Fibroblast of skin of right biceps (primary cell): ENCODE results near the gene ADM2.

Source experiments
- DNase-seq: peaks from one replicate; pipeline ENCODE4 v3.0.0-alpha.2; 2013

ADM2 gene

DNA sequence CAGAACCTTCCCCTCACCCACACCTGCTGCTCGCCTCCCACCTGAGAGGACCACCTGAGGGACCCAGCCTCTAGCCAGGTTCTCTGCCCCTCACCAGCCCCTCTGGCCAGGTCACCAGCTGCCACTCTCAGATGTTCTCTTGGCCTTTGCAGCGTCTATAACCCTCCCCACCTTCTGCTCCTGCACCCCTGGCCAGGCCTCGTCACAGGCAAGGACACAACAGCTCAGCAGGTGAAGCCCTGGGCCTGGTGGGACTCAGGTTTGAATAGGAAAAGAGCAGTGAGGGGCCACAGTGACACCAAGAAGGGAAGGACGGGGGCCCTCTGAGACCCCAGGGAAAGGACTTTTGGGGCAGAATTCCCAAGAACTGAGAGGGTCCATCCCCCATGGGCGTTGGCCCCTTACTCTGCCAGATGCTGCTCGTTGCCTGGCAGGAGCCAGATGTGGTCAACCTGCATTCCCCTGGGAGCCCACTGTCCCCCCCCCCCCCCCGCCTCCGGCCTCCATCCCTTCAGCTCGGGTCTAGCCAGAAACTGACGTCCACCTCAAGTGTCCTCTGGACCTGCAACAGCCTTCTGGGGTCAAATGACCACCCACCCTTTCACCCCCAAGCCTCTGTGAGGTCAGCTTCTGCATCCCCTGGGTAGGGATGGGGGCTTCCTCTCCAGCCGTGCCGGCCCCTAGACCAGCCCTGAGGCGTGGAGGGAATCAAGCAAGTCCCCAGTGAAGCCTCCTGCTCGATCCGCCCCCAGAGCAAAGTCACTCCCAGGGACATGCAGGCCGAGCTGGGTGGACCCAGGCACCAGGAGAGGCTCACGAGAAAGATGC is 35.2 kb upstream of the ADM2 start:
- no peak for DNase-seq

DNA sequence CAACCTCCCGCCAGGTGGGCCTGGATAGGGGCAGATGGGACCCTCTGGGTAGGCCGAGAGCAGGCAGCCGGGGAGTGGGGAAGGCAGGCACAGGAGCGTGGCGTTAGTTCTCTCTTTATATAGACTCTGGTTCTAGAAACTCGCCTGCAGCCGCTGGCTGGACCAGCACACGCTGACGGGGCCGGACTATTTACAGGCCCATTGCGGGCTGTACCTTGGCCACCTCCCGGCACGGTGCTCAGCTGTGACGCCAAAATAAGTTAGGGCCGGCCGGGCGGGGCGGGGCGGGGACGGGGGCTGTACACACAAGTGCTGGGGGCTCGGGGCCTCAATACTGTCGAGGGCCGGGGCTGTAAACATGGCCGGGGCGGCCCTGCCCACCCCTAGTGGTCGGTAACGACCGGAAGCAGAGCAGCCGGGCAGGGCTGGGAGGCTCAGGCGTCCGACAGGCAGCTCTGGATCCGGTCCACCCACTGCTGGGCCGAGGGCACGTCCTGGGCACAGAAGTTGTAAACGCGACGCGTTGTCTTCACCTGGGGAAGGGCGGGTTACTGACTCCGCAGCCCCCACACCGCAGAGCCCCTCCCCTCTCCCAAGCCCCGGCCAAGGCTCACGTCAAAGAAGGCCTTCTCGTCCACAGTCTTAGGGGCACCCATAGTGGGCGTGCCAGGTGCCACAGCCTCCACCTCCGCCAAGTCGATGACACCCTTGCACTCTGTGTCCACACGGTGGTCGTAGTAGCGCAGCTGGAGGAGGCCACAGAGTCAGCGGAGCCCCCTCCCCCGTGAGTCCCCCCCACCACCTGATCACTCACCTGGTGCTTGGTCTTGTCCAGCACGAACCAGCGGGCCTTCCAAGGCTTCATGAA is 34.4 kb upstream of the ADM2 start:
- DNase-seq: no peak

DNA sequence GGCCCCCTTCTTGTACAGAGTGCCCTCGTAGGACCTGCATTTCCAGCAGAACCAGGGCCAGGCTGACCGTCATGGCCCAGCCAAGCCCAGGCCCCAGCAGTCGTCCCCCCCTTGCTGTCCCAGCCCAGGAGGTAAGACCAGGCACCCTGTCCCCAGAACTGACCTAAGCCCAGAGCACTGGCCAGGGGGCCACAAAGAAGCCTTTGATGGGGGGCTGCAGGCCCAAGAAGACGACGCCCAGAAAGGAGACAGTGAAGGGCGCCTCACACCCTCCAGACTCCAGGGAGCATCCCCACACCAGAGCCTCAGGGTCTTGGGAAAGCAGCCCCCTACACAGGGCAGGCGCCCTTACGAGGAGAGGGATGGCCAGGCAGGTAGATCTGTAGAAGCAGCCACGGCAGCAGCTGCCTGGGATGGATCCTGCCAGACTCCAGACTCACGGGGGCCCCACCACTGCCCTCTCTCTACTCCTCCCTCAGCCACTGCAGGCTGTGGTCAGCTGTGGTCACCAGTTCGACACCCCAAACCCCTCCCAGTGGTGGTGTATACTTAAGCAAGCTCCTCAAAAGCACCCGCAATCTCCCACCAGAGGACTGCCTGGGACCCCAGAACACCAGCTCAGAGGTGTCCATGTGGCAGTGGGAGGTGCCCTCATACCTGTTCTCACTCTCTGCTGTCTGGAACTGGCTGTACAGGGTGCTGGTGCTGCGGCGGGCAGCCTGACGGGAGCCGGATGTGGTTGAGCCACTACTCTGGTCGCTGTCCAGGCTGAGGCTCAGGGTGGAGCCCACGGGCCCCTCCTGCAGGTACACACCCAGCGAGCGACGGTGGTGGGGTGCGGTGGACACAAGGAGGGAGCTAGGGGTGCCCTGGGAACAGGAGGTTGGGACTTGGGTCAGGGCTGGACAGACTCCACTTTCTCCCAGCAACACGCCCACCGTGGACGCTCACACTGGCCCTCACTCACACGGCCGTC is 33.5 kb upstream of the ADM2 start:
- no peak for DNase-seq

DNA sequence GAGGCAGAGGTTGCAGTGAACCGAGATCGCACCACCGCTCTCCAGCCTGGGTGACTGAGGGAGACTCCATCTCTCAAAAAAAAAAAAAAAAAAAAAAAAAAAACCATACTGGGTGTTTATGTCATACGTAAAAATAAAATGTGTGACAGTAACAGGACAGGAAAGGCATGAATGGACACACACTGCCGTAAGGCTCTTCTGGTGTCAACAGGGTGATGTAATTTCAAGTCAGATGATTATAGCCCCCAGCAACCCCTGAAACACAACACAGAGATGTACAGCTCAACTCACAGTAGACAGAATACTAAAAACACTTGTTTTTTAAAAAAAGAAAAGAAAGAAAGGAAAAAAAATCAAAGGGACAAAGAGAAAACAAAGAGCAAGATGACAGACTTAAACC is 28.7 kb upstream of the ADM2 start:
- DNase-seq: no peak

DNA sequence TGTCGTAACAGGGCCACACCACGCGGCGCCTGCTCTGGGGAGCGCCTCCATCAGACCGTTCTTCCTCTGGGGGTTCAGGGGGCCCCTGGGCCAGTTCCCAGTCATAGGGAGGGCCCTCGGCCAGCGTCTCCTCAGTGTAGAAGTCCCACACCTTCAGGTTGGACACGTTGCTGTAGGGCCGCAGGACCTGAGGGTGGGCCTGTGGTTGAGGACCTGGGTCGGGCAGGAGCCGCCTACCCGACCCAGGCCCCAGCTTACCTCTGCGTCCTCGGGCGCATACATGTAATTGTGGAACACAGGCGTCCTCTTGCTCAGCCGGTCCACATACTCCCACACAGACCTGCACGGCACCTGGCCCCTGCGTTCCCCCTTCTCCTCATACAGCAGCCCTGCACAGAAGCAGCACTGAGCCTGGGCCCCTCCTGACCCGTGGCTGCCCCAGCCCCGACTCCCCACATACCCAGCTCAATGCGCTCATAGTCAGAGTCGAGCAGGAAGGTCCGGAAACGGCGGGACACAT is 26.7 kb upstream of the ADM2 start:
- no peak for DNase-seq

DNA sequence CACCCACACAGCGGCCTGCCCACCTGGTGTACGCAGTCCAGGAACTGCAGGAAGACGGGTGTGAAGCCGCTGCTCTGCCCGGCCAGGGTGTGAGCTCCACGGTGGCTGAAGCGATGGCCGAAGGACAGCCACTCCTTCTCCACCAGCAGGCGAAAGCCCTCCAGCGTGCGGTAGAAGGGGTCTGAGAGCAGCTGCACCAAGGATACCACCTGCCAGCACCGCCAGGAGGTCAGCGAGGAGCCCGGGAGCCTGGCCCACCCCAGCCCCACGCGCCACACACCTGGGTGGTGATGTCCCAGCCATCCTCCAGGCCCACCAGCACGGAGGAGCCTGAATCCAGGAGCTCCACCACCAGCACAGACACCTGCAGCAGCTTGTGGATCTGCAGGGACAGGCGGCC is 26.1 kb upstream of the ADM2 start:
- DNase-seq: no peak

DNA sequence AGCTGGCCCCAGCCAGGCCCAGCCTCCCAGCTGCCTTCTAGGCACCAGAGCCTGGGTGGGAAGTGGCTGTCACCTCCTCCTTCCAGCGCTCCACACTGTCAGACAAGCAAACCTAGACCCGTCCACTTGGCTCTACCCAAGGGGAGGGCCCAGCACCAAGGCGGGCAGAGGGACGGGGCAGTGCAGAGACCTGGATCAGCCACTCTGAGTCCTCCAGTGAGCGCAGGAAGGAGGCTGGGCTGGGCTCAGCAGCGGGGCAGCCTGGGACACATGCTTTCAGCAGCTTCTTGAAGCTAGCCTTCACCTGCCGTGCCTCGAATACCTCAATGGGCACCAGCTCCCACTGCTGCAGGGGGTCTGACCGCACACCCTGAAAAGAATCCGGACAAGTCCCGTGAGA is 25.3 kb upstream of the ADM2 start:
- DNase-seq: no peak

DNA sequence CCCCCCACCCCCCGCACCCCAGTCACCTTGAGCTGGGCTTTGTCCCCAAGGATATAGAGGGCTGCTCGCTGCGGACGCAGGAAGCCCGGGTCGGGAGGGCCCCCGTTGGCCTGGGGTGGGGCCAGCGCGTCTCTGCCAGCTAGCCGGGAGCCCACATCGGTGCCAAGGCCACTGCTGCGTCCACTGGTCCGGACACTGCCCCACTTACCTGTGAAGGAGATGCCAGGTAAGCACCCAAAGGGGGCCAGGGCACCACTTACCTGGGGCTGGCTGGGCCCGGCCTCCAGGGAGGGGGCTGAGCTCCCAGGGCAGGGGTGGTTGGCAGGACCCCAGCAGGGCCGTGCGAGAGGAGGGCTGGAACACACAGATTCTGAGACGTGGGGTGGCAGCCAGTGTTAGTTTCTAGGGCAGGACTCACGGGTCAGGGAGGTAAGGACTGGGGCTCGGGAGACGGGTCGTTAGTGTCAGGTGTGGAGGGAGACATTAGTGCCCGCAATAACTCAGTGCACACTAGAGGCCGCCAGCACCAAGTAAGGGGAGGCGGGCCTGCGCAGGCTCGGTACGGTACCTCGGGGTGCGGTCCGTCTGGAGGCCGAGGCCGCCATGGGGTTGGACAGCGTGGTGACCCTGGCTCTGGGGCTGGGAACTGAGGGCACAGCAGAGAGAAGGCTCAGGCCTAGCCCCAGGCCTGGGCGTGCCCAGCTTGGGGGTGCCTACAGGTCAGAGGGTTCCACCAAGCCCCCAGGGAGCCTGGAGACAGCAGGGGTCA is 24.7 kb upstream of the ADM2 start:
- no peak for DNase-seq

DNA sequence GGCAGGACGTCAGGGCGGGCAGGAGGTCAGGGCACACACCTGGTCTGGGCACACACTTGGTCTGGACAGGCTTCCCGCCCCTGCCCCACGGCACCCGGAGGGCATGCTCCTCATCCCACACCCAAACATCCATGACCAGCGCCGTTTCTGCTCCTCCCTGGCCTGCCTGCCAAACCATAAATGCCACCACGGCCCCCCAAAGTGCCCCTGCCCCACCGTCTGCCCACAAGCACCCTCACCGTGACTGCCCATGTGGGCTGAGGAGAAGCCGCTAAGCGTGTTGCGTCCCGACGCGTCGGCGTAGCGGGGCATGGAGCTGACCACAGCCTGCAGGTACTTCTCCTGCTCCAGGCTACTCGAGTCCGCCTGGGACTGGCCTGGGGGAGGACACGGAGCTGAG is 22.3 kb upstream of the ADM2 start:
- no peak for DNase-seq

DNA sequence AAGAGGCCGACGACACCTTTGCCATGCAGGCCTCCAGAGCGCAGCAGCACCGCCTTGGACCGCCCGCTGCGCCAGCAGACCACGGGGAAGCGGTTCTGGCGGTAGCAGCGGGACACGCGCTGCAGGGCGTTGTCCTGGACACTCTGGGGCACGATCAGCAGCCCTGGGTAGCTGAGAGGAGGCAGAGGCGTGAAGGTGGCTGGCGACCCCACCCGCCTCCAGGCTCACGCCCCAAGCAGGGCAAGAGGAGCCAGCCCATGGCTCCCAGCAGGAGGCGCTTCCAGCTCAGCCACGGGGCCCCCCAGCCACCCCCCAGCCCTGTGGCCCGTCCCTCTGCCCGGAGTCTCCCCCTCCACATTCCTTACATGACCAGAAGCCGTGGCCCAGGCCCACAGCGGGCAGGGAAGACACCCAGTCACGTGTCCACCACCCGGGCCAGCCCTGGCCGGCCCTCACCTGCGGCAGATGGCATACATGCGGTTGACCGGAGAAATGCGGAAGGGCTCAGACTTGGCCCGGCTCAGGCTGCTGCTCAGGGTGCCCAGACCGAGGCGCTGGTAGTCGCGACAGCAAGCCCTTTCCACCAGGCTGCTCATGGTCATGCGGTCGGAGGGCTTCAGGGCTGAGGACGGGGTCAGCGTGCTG is 21.7 kb upstream of the ADM2 start:
- no peak for DNase-seq

DNA sequence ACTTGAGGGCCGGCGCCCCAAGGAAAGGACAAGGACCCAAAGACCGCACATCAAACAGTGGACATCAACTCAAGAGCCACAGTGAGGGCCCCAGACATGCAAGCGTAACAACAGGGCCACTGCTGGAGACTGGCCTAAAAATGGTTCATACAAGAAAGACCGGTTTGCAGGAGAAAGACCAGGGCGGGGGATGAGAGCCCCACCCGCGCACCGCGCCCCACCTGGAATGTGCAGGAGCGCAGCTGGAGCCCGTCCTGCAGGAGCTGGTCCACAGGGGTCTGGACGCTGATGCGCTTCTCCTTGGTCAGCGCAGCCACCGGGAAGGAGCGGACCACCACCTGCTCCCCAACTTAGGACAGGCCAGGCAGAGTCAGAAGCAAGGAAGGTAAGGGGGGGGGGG is 20.4 kb upstream of the ADM2 start:
- DNase-seq: no peak

DNA sequence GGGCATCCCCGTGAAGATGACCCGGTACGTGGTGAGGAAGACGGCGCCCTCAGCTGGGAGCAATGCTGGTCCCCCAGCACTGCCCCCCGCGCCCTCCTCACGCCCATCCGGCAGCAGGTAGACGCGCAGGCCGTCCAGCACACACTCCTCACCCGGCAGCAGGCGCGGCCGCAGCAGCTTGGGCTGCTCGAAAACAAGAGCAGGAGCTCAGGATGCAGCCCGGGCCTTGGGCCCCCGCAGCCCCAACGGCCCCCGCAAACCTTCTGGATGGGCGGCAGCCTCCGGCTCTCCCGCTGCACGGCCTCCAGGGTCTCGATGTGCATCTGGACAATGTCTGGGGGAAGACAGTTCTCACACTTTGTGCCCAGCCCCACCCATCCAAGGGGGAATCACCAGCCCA is 19.8 kb upstream of the ADM2 start:
- no peak for DNase-seq

DNA sequence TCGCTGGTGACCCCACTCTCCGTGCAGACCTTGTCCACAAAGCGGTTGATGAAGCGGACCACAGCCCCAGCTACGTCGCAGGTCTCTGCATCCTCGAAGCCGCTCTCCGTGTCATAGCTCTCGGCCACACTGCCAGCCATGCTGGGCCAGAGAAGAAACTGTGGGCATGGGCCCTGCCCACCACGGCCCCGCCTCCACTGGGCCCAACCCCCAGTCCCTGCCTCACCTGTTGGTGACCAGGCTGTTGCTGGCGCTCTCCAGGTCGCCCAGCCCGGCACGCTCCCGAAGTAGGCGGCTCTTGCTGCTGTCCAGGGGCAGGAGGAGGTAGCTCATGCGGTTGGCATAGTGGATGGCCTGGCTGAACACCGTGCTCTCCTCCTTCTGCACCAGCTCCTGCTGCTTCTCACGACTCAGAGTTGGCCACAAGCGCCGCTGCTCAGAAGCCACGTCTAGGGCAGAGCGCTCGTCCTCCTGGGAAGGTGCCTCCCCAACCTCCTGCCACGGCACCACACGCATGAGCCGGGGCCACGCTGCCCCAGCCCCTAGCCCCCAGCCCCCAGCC is 19.3 kb upstream of the ADM2 start:
- DNase-seq: no peak

DNA sequence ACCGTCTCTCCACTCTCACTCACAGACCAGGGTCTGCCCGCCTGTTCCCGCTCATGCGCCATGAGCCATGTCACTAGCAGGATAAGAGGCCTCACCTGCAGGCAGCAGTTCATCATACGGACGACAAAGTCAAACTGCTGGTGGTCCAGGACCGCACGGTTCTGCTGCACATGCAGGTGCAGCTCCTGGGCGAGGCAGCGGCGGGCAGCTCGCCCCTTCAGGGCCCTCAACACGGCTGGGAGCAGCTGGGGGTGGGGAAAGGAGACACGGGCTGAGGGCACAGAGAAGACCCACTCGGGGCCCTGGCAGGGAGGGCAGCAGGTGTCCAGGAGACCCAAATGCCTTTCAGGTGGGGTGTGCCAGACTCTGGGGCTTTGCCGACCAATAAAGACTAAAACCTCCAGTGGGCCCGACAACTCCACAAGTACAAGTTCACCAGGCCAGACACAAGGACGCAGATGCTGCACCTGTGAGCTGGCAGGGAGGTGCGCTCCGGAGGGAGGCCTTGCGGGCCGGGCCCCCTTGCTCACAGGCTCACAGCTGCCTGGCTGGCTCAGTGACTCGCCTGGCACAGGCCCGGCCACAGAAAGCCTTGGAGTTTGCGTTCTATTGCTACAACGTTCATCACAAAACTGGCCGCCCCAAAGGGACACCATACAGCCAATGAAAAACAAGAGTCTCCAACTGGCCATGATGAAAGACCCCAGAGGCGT is 18.0 kb upstream of the ADM2 start:
- DNase-seq: no peak

DNA sequence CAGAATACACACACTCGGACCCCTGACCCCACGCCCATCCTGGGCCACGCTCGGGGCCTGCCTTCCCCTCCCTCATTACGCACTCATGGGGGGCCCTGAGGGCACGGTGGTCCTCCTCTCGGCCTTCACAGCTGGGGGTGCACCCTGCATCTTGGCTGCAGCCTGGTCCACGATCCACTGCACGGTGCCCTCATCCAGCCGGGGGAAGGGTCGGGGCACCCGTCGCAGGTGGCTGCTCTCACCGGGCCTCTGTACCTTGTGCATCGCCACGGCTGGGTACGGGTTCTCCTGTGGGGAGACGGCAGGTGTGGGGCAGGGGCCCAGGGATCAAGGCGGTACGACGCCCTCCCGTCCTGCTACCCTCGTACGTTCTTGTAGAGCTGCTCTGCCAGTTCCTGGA is 16.9 kb upstream of the ADM2 start:
- DNase-seq: no peak

DNA sequence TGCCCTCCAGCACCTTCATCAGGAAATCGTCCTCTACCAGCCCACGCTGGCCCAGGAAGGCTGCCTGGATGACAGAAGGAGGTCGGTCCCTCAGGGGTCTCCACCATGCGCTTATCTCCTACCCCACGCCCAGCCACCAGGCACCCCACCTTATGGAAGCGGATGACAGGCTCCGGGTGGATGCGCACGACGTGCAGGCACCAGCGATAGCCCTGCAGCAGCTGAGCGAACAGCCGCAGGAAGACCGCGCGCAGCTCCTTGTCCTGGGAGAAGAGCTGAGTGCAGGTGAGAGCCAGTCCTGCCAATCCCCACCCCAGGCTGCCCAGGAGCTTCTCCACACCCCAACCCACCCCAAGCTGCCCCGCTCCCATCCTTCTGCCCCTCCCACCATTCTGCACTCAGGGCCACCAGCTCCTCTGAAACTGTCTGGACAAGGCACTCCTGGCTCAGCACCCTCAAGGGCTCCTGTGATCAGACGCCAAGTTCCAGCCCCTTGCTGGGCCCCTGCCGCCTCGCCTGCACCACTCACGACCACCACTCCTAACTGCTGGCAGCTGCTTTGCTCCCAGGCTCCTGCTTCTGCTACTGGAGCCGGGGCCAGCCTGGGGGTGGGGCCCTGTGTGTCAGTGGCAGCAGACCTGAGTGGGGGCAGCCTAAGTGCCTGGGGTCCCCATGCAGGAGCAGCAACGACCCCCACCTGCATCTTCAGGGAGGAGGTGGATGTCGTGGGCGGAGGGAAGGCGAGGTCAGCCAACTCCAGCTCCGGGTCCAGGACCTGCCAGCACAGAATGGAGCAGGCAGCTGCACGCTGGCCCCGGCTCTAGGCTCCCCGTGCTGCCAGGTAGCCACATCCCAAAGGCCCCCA is 16.0 kb upstream of the ADM2 start:
- DNase-seq: no peak

DNA sequence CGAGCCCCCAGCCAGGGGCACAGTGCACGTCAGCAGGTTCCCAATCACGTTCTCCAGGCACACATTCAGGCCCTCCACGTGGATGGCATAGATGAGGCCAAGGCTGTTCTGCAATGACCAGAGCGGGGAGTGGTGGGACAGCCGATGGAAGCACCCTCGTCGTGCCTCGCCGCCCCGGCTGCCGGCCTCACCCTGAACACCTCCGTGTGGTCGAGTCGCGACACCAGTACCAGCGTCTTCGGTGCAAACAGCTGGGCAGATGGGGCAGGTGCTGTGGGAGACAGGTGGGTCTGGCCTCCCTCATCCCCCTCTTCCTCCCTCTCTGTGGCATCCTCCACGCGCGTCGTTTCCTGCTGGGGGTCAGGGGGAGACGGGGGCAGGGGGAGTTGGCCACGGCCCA is 14.0 kb upstream of the ADM2 start:
- no peak for DNase-seq

DNA sequence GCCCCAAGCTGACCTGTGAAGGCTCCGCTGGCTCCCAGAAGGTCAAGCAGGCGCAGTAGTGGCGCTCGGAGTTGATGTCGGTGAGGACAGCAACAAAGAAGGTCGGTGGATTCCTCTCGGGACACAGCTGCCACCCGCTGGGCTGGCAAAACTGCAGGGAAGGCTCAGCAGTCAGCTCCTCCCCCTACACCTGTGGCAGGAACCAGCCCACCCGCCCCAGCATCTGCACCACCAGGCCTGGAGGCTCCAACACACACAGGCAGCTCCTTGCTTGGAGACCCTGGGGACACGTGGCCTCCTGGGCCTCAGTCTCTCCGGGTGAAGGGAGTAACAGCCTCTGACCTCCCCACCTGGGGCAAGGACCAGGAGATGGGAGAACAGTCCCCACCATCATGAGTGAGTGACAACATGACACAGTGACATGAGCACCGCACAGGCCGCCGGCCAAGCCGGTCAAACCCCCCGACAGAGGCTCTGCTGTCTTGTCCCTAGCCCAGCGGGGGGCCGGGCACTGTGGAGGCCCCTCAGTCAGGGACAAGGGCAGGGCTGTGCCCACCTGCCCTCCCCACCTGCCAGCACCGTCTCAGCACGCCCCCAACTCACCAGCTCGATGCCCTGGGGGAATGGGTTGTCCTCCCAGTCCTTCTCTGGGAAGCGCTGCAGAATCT is 13.4 kb upstream of the ADM2 start:
- no peak for DNase-seq

DNA sequence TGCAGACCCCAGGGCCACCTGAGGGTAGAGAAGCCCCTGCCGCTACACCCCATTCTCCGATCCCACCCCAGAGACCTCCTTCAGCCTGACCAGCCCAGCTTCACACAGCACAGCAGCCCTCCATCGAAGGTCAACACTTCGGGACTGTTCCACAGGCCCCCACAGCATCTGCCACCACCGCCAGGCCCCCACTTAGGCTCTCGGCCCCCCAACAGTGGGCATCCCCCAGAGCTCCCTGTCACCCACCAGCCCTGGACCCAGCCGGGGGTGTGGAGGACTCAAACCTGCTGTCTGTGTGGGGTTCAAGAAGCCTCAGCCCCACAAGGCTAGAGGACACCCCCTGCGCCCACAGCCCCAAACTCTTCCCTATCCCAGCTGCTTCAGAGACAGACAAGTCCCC is 12.7 kb upstream of the ADM2 start:
- no peak for DNase-seq
